Spinal cord (tissue), 10 donors: ENCODE measurements around the gene ZNF699. TPM values are rescaled to one million over a fixed set of nuclear protein-coding genes. Genes with fewer than 3 reads are reported as not detected.
"Not testable (repeated sequence)": the region's sequence is repeated elsewhere in the genome, so short reads cannot be mapped to it uniquely, and the experiment has no call there.

Source experiments
- DNase-seq, 6 donors: peaks; one replicate each; pipeline versions ENCODE4 v3.0.0 to v3.0.0-alpha.2; 2013 to 2015; ENCODE audit warnings: low spot score in 6 of 6, low read depth in 4 of 6
- H3K27ac ChIP-seq: one replicate; pipeline ENCODE4 v1.5.1; 2013; ENCODE audit warnings: low read depth, low read length, control low read depth
- H3K27me3 ChIP-seq: one replicate; pipeline ENCODE4 v1.6.1; 2013; ENCODE audit warnings: low read length; ENCODE audit not compliant: control insufficient read depth, insufficient read depth
- H3K36me3 ChIP-seq: one replicate; pipeline ENCODE4 v1.6.1; 2013; ENCODE audit warnings: low read length; ENCODE audit not compliant: control insufficient read depth, insufficient read depth
- H3K4me1 ChIP-seq: one replicate; pipeline ENCODE4 v1.6.1; 2013; ENCODE audit warnings: low read length; ENCODE audit not compliant: control insufficient read depth, insufficient read depth
- H3K4me3 ChIP-seq: one replicate; pipeline ENCODE4 v1.5.1; 2013; ENCODE audit warnings: low read depth, low read length, control low read depth
- H3K9me3 ChIP-seq: one replicate; pipeline ENCODE4 v1.6.1; 2013; ENCODE audit warnings: low read length; ENCODE audit not compliant: control insufficient read depth, insufficient read depth
- WGBS: methylation state at CpG from one replicate; pipeline ENCODE4 v1.1.5; 2013; ENCODE audit warnings: missing lambda C conversion rate; ENCODE audit not compliant: insufficient coverage; 5-methylcytosine and 5-hydroxymethylcytosine counted together
- polyA plus RNA-seq, 2 donors: library from polyadenylated mRNA; unstranded; fragments of 120-200 nt; gene quantifications; one replicate each; pipeline ENCODE4 v1.2.1, GENCODE V29; 2013; ENCODE audit not compliant: insufficient read length in 2 of 2
- total RNA-seq, 2 donors: library from RNA; depleted of rRNA in 1 of 2; stranded (reverse); fragments of 120-200 nt in 1 of 2; fragments of >200 nt in 1 of 2; gene quantifications; one replicate each; pipeline versions ENCODE4 v1.2.3 to v1.2.4, GENCODE V29; 2013 to 2014
- donor health status: healthy.

Gene ZNF699
- total and polyA plus RNA-seq, 4 donors: 3.9 to 19.5 (median 8.2) TPM

DNA sequence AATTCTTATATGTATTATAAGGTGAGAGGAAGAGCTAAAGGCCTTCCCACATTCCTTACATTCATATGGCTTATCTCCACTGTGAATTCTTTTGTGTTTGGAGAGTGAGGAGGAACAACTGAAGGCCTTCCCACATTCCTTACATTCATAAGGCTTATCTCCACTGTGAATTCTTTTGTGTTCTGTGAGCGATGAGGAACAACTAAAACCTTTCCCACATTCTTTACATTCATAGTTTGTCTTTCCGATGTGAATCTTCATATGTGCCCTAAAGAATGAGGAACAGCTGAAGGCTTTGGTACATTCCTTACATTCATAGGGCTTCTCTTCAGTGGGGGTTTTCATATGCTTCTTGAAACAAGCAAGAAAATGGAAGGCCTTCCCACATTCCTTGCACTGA, 13.3 kb downstream of the ZNF699 start:
- no peak overlapping the region for H3K4me3 ChIP-seq
- H3K9me3 ChIP-seq: peaks cover 26% of the 10 kb centered on the region
- no peaks in the 10 kb centered on the region for H3K4me1 ChIP-seq
- H3K27me3 ChIP-seq: no peaks in the 10 kb centered on the region
- peaks cover 37% of the 10 kb centered on the region for H3K36me3 ChIP-seq
- WGBS: no CpG with 5 or more reads among the region's 2 CpGs
- no peak overlapping the region for H3K27ac ChIP-seq
- DNase-seq: no peak

DNA sequence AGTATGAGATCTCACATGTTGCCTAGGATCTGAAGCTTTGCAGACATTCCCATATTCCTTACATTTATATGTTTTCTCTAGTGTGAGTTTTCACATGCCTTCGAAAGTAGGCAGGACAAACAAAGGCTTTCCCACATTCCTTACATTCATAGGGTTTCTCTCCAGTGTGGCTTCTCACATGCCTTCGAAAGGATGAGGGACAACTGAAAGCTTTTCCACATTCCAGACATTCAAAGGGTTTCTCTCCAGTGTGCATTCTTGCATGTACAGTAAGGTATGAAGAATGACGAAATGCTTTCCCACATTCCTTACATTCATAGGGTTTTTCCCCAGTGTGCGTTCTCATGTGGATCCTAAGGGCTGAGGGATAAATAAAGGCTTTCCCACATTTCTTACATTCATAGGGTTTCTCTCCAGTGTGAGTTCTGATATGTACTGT, 14.2 kb downstream of the ZNF699 start:
- no peak for DNase-seq
- no peak overlapping the region for H3K4me3 ChIP-seq
- H3K4me1 ChIP-seq: no peaks in the 10 kb centered on the region
- no CpG with 5 or more reads among the region's 4 CpGs for WGBS
- no peaks in the 10 kb centered on the region for H3K27me3 ChIP-seq
- H3K27ac ChIP-seq: no peak overlapping the region
- H3K9me3 ChIP-seq: peaks cover 26% of the 10 kb centered on the region
- H3K36me3 ChIP-seq: peaks cover 33% of the 10 kb centered on the region

DNA sequence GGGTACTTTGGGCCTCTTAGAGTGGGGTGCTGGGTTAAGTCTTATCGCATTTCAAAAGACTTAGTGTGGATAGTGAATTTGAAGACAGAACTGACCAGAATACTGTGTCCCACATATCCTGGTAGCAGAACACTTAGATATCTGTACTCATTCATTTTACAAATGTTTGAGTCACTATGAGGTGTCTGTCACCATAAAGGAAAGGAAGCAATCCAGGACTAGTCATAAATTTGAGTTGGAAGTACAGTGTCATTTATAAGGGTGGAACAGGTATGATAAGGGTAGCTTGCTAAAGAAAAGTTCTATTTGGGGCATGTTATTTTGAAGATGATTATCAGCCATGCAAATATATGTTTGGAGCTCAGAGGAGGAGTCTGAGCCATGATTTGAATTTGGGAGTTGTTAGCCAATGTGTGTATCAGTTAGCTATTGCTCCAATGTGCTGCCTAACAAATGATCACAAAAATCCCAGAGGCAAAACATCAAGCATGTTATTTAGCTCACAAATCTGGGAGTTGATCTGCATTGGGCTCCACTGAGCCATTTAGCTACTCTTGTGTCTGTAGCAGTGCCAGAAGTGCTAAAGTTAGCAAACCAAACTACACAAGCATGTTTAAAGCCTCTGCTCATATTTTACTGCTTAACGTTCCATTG, 20.3 kb downstream of the ZNF699 start:
- Histone ChIP-seq H3K27ac (no peak overlapping the region), H3K9me3 (peaks cover 11% of the 10 kb centered on the region), H3K4me1 (no peaks in the 10 kb centered on the region), H3K36me3 (peaks cover 4% of the 10 kb centered on the region), H3K27me3 (no peaks in the 10 kb centered on the region), H3K4me3 (no peak overlapping the region)
- no CpG with 5 or more reads among the region's 2 CpGs for WGBS
- no peak for DNase-seq

DNA sequence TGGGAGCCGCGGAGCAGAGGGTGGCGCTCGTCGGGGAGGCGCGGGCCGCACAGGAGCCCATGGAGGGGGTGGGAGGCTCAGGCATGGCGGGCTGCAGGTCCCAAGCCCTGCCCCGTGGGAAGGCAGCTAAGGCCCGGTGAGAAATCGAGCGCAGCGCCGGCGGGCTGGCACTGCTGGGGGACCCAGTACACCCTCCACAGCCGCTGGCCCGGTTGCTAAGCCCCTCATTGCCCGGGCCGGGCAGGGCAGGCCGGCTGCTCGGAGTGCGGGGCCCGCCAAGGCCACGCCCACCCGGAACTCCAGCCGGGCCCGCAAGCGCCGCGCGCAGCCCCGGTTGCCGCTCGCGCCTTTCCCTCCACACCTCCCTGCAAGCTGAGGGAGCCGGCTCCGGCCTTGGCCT, 26.2 kb downstream of the ZNF699 start:
- not testable (repeated sequence) for H3K9me3 ChIP-seq, H3K4me1 ChIP-seq, H3K36me3 ChIP-seq, H3K27ac ChIP-seq, DNase-seq, H3K4me3 ChIP-seq, H3K27me3 ChIP-seq
- WGBS: 13% methylated on average over 32 of the region's 38 CpGs

DNA sequence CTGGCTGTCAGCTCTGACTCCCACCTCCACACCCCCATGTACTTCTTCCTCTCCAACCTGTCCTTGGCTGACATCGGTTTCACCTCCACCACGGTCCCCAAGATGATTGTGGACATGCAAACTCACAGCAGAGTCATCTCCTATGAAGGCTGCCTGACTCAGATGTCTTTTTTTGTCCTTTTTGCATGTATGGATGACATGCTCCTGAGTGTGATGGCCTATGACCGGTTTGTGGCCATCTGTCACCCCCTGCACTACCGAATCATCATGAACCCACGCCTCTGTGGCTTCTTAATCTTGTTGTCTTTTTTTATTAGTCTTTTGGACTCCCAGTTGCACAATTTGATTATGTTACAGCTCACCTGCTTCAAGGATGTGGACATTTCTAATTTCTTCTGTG, 58.4 kb downstream of the ZNF699 start:
- Histone ChIP-seq H3K36me3 (no peaks in the 10 kb centered on the region), H3K27ac (no peak overlapping the region), H3K4me3 (no peak overlapping the region), H3K4me1 (no peaks in the 10 kb centered on the region), H3K27me3 (no peaks in the 10 kb centered on the region), H3K9me3 (no peaks in the 10 kb centered on the region)
- 90% methylated on average over 2 of the region's 5 CpGs for WGBS
- no peak for DNase-seq

DNA sequence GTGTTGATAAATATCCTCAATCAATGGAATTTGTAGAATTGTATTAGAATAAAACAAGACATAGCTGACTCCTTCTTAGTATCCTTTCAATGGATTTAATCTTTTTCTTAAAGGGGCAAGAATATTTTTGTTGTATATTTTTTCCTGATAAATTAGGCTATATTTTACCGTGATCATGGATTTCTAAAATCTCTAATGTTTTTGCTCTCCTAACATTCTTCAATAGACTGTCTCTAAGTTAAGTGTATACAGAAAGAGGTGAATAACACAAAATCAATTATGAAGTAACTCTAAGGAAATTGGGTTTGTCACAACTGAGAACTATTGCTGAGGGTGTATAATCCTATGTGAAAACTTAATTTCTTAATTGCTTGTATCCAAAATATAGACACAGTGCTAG, 59.0 kb downstream of the ZNF699 start, which contains the start of gene OR7E24:
TSS of gene OR7E24 (plus strand) at position 301 of the 400 bp plus-strand sequence. CDS start 114 bp downstream, outside the sequence.
- Histone ChIP-seq H3K9me3 (no peaks in the 10 kb centered on the region), H3K36me3 (no peaks in the 10 kb centered on the region), H3K27ac (no peak within 1 kb of the TSS), H3K4me3 (no peak within 1 kb of the TSS), H3K4me1 (no peaks in the 10 kb centered on the region), H3K27me3 (no peaks in the 10 kb centered on the region)
- WGBS: no CpG with 5 or more reads among the region's 1 CpG
- DNase-seq: no peak

Other genes starting within 250 kb of the ZNF699 start
- not detected for gene OR1M1, start 222.8 kb downstream of the ZNF699 start, total RNA-seq
- under 1 TPM in 1 of 2 donors, not detected in 1; 0.06 TPM for gene OR1M1, start 222.8 kb downstream of the ZNF699 start, polyA plus RNA-seq
- not detected for gene OR7G2, start 202.4 kb downstream of the ZNF699 start, total RNA-seq
- under 1 TPM; 0.11 to 0.18 TPM for gene OR7G2, start 202.4 kb downstream of the ZNF699 start, polyA plus RNA-seq
- not detected for gene OR7G1, start 194.1 kb downstream of the ZNF699 start, total RNA-seq
- gene OR7G1, start 194.1 kb downstream of the ZNF699 start, polyA plus RNA-seq: not detected
- gene OR7G3, start 182.9 kb downstream of the ZNF699 start, total RNA-seq: not detected
- not detected for gene OR7G3, start 182.9 kb downstream of the ZNF699 start, polyA plus RNA-seq
- 10 to 100 TPM; 14.5 to 36.8 TPM for gene ZNF317, start 169.4 kb downstream of the ZNF699 start, total RNA-seq
- 10 to 100 TPM; 30.6 to 35.9 TPM for gene ZNF317, start 169.4 kb downstream of the ZNF699 start, polyA plus RNA-seq
- gene OR7D2, start 130.9 kb downstream of the ZNF699 start, total RNA-seq: under 1 TPM in 1 of 2 donors, not detected in 1; 0.06 TPM
- gene OR7D2, start 130.9 kb downstream of the ZNF699 start, polyA plus RNA-seq: under 1 TPM; 0.27 to 0.30 TPM
- gene OR7D4, start 90.2 kb downstream of the ZNF699 start, total RNA-seq: not detected
- under 1 TPM; 0.05 to 0.06 TPM for gene OR7D4, start 90.2 kb downstream of the ZNF699 start, polyA plus RNA-seq
- gene OR7E24, start 58.9 kb downstream of the ZNF699 start, total RNA-seq: not detected
- gene OR7E24, start 58.9 kb downstream of the ZNF699 start, polyA plus RNA-seq: not detected
- gene ZNF559, start 14.3 kb upstream of the ZNF699 start, total RNA-seq: 10 to 100 TPM; 45.7 to 50.4 TPM
- gene ZNF559, start 14.3 kb upstream of the ZNF699 start, polyA plus RNA-seq: 10 to 100 TPM; 40.7 to 42.0 TPM
- gene ZNF177, start 53.2 kb upstream of the ZNF699 start, total RNA-seq: 10 to 100 TPM in 1 of 2 donors, 1 to 10 TPM in 1; 9.9 to 11.5 TPM
- 10 to 100 TPM; 14.7 to 16.9 TPM for gene ZNF177, start 53.2 kb upstream of the ZNF699 start, polyA plus RNA-seq
- 10 to 100 TPM; 18.5 to 23.7 TPM for gene ZNF266, start 125.7 kb upstream of the ZNF699 start, total RNA-seq
- gene ZNF266, start 125.7 kb upstream of the ZNF699 start, polyA plus RNA-seq: 10 to 100 TPM; 26.6 to 45.5 TPM
- gene ZNF560, start 188.8 kb upstream of the ZNF699 start, total RNA-seq: under 1 TPM; 0.66 to 0.79 TPM
- gene ZNF560, start 188.8 kb upstream of the ZNF699 start, polyA plus RNA-seq: 1 to 10 TPM in 1 of 2 donors, under 1 TPM in 1; 0.96 to 1.2 TPM
- 10 to 100 TPM; 27.2 to 28.7 TPM for gene ZNF426, start 228.8 kb upstream of the ZNF699 start, total RNA-seq
- gene ZNF426, start 228.8 kb upstream of the ZNF699 start, polyA plus RNA-seq: 10 to 100 TPM; 13.1 to 14.9 TPM